Kidney (tissue), 14 donors: ENCODE data around the gene ELAC1. TPM values are rescaled to one million over a fixed set of nuclear protein-coding genes. Genes with fewer than 3 reads are reported as not detected.

Experiments
- DNase-seq, 5 donors: peaks; one replicate each; pipeline ENCODE4 v3.0.0-alpha.2; 2013 to 2020
- FAIRE-seq: peaks from 2 replicates; lab custom pipeline; 2012; peaks lifted over from hg19 to GRCh38; lab: Jason Lieb, UNC
- H3K27ac ChIP-seq, 2 donors: one replicate each; pipeline ENCODE4 v1.7.0; 2013; ENCODE audit warnings: low read depth in 2 of 2, low read length in 2 of 2, inconsistent platforms in 1 of 2
- H3K27me3 ChIP-seq: one replicate; pipeline ENCODE4 v1.7.1; 2013; ENCODE audit warnings: low read length, inconsistent platforms; ENCODE audit not compliant: control insufficient read depth, insufficient read depth
- H3K36me3 ChIP-seq, 3 donors: one replicate each; pipeline versions ENCODE4 v1.7.0 to v1.7.1; 2013; ENCODE audit warnings: low read length in 3 of 3, control low read depth in 1 of 3, inconsistent platforms in 1 of 3; ENCODE audit not compliant: insufficient read depth in 3 of 3, control insufficient read depth in 2 of 3
- H3K4me1 ChIP-seq, 3 donors: one replicate each; pipeline versions ENCODE4 v1.7.0 to v1.7.1; 2013; ENCODE audit warnings: low read length in 3 of 3, inconsistent platforms in 1 of 3, low read depth in 1 of 3; ENCODE audit not compliant: control insufficient read depth in 2 of 3, insufficient read depth in 2 of 3
- H3K4me3 ChIP-seq, 3 donors: one replicate each; pipeline versions ENCODE4 v1.7.0 to v1.8.1; 2013; ENCODE audit warnings: low read length in 3 of 3, control low read depth in 1 of 3, inconsistent platforms in 1 of 3
- H3K9ac ChIP-seq, 3 donors: one replicate each; pipeline versions ENCODE4 v1.7.0 to v1.7.1; 2013; ENCODE audit warnings: low read length in 3 of 3, control low read depth in 1 of 3, inconsistent platforms in 1 of 3
- H3K9me3 ChIP-seq, 3 donors: one replicate each; pipeline versions ENCODE4 v1.7.0 to v1.7.1; 2013; ENCODE audit warnings: low read length in 3 of 3, control low read depth in 1 of 3, inconsistent platforms in 1 of 3; ENCODE audit not compliant: control insufficient read depth in 2 of 3, insufficient read depth in 1 of 3
- CTCF ChIP-seq: IDR thresholded peaks from 3 replicates; pipeline ENCODE4 v1.5.1; 2012; ENCODE audit warnings: mild to moderate bottlenecking, moderate library complexity, borderline replicate concordance; ENCODE audit not compliant: insufficient read depth; ENCODE audit errors: extremely low read depth
- intact Hi-C: fragments of 100-400 bp; cut with DNase I; formaldehyde crosslinking; loops from one replicate; pipeline ENCODE4 v1.11.1; 2022
- polyA plus RNA-seq: library from polyadenylated mRNA; stranded (reverse); fragments of 350-450 nt; fragmentation: Illumina TruSeq; extraction: RNeasy Lipid Tissue Mini Kit (QIAGEN cat#74804); gene quantifications from one replicate; pipeline ENCODE4 v1.2.3, GENCODE V29; 2014; ENCODE audit warnings: low read depth, low replicate concordance; ENCODE audit not compliant: insufficient read depth
- total RNA-seq: library from RNA; stranded (reverse); fragmentation: NEBNext Ultra II Directional; extraction: Animal tissue kit (Norgen Biotek cat#: 25700); gene quantifications from one replicate; pipeline ENCODE4 v1.2.1, GENCODE V29; 2021
- donor health status: control.
- donor health status: control.
- donor health status: control.
- donor health status: control.
- donor health status: control.
- donor health status: DM: yes; HTN: yes; CAD: no.
- donor health status: Normal renal cell carcinoma (clear cell type).

Gene ELAC1
- total and polyA plus RNA-seq, 2 donors from 2014 or later, result 11.7 to 14.8 TPM

- H3K27ac ChIP-seq, result no peak overlapping the region
- DNase-seq (no peak), FAIRE-seq (no peak)
- intact Hi-C loops, result no loop called here
- TF ChIP-seq CTCF, result no peak
- H3K4me3 ChIP-seq, result no peak overlapping the region
- no peaks in the 10 kb centered on the region for H3K4me1 ChIP-seq
- no peak overlapping the region for H3K9ac ChIP-seq
- no peaks in the 10 kb centered on the region for H3K9me3 ChIP-seq
- H3K36me3 ChIP-seq, result no peaks in the 10 kb centered on the region
- H3K27me3 ChIP-seq, result no peaks in the 10 kb centered on the region
These were observed 53.6 kb downstream of the ELAC1 start for GRCh38 chr18:51021226-51021965.

DNA sequence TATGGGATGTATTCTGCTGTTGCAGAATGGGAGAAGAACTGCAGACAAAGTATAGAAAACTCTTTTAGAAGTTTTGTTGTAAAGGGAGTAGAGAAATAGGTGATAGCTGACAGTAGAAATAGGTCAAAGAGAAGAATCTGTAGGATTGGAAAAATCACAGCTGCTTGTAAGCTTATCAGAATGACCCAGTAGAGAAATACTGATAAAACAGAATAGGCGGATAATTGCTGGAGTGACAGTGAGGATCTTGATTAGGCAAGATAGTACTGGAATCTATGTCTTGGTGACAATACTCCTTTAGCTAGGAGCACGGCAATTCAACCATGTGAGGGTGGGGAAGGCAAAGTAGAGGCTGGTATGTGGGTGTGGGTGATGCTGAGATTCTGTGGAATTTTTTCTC lies 57.7 kb downstream of the ELAC1 start:
- H3K36me3 ChIP-seq, result no peaks in the 10 kb centered on the region
- TF ChIP-seq CTCF, result no peak
- intact Hi-C loops, result no loop called here
- FAIRE-seq, result no peak
- no peaks in the 10 kb centered on the region for H3K27me3 ChIP-seq
- H3K9me3 ChIP-seq, result no peaks in the 10 kb centered on the region
- H3K9ac ChIP-seq, result no peak overlapping the region
- peaks cover 0 to 5% (median 2%) of the 10 kb centered on the region in 3 donors for H3K4me1 ChIP-seq
- H3K27ac ChIP-seq, result no peak overlapping the region
- H3K4me3 ChIP-seq, result no peak overlapping the region
- DNase-seq, result no peak

- FAIRE-seq (no peak), DNase-seq (no peak)
- Histone ChIP-seq H3K36me3 (no peaks in the 10 kb centered on the region), H3K27me3 (no peaks in the 10 kb centered on the region), H3K27ac (no peak overlapping the region), H3K9me3 (no peaks in the 10 kb centered on the region), H3K4me1 (peaks cover 2 to 9% (median 2%) of the 10 kb centered on the region in 3 donors), H3K9ac (no peak overlapping the region), H3K4me3 (no peak overlapping the region)
- intact Hi-C loops, result no loop called here
- no peak for TF ChIP-seq CTCF
These were observed 60.5 kb downstream of the ELAC1 start for GRCh38 chr18:51028201-51028805.
